Activated naive CD4-positive, alpha-beta T cell treated with anti-CD3 and anti-CD28 coated beads, Interleukin-2, amount 50 U/mL, for 24 hours (primary cell): Measurements from ENCODE around the gene RNF39.
"Not testable (repeated sequence)": the region's sequence is repeated elsewhere in the genome, so short reads cannot be mapped to it uniquely, and the experiment has no call there.

ENCODE experiments used
- H3K27ac Mint-ChIP-seq: one replicate; pipeline ENCODE4 v1.8.0; 2021; ENCODE audit warnings: mild to moderate bottlenecking, mixed read lengths
- H3K27me3 Mint-ChIP-seq: one replicate; pipeline ENCODE4 v1.8.0; 2021; ENCODE audit warnings: mixed read lengths
- H3K36me3 Mint-ChIP-seq: one replicate; pipeline ENCODE4 v1.8.0; 2021; ENCODE audit warnings: mixed read lengths
- H3K4me1 Mint-ChIP-seq: one replicate; pipeline ENCODE4 v1.8.0; 2021; ENCODE audit warnings: mixed read lengths
- H3K4me3 Mint-ChIP-seq: one replicate; pipeline ENCODE4 v1.8.0; 2021; ENCODE audit warnings: mild to moderate bottlenecking, mixed read lengths
- H3K9me3 Mint-ChIP-seq: one replicate; pipeline ENCODE4 v1.8.0; 2021; ENCODE audit warnings: mixed read lengths

RNF39 gene

DNA sequence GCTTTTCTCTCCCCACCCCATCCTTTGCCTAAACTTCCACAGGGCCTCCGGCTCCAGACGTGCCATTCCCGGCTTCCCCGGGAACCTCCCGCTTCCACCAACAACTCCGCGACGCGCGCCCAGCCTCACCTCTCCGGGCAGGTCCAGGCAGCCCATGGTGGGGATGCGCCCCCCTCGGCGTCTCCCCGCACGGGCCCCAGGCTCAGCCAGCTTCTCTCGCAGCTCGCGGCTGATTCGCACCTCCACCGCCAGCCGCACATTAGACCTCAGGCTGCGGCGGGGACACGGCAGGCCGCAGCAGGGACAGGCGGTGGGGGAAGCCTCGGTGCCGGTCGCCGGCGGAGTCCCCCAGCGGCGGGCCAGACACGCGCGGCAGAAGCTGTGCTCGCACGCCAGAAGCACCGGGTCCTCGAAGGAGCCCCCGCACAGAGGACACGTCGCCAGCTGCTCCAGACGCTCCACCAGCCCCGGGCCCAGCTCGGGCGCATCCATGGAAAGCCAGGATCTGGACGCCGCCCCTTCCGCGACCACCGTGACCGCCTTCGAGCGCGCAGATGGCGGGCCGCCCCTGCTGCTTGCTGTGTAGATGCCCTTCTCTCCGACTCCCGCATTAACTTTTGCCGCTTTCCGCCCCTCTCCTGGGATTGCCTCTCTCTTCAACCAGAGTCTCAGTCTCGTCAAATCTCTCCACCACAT, at the start of gene RNF39:
Gene RNF39, minus strand, starts transcription at position 676 of the 696 bp plus-strand sequence. Its CDS starts 184 bp downstream, at position 492.
- Mint-ChIP-seq H3K4me1 (peaks cover 56% of the 10 kb centered on the region), H3K27me3 (peaks cover 39% of the 10 kb centered on the region), H3K9me3 (no peaks in the 10 kb centered on the region), H3K4me3 (peak within 1 kb of the TSS; percentile 65), H3K36me3 (peaks cover 11% of the 10 kb centered on the region), H3K27ac (peak within 1 kb of the TSS; percentile 11)

GRCh38 chr6:30122515-30122914, 46.9 kb upstream of the RNF39 start:
- Mint-ChIP-seq H3K27me3 (peaks cover 24% of the 10 kb centered on the region), H3K4me1 (no peaks in the 10 kb centered on the region), H3K4me3 (no peak overlapping the region), H3K9me3 (no peaks in the 10 kb centered on the region), H3K36me3 (no peaks in the 10 kb centered on the region), H3K27ac (no peak overlapping the region)

DNA sequence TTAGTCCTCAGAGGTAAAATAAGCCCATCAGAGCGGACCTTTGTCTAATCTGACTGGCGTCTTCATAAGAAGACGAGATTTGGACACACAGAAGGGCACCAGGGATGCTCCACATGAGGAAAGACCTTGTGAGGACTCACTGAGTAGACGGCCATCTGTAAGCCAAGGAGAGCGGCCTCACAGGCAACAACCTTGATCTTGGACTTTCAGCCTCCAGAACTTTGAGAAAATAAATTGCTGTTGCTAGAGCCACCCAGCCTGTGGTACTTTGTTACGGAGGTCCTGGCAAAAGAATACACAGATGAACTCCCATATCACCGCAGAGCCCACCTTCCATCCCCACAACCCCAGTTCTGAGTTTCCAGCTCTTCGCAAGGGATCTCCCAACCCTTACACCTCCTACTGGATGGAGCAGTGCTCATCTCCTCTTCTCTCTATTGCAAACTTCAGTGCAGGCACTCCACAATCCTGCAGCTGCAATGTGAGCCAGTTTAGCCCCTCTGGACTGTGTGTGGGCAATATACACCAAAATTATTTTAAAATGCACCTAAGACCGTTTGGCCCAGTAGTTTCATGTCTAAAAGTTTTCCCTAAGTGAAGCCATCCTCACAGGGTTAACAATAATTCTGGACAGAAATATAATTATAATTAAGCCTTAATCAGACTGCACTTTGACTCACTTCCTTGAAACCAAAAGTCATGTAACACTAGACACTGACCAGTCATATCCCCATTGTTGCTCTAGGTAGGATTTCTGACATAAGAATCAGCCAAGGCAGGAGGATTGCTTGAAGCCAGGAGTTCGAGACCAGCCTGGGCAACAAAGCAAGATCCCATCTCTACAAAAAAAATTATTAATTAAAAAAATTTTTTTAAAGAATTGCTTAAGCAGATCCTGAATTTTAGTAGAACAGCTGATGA, 46.1 kb upstream of the RNF39 start:
- H3K9me3 Mint-ChIP-seq: no peaks in the 10 kb centered on the region
- peaks cover 18% of the 10 kb centered on the region for H3K27me3 Mint-ChIP-seq
- H3K4me1 Mint-ChIP-seq: no peaks in the 10 kb centered on the region
- H3K27ac Mint-ChIP-seq: no peak overlapping the region
- no peak overlapping the region for H3K4me3 Mint-ChIP-seq
- no peaks in the 10 kb centered on the region for H3K36me3 Mint-ChIP-seq

GRCh38 chr6:30118691-30119090, 43.1 kb upstream of the RNF39 start:
- not testable (repeated sequence) for H3K4me1 Mint-ChIP-seq, H3K9me3 Mint-ChIP-seq, H3K27ac Mint-ChIP-seq, H3K4me3 Mint-ChIP-seq, H3K36me3 Mint-ChIP-seq
- peaks cover 13% of the 10 kb centered on the region for H3K27me3 Mint-ChIP-seq

GRCh38 chr6:30116724-30117123, 41.2 kb upstream of the RNF39 start:
- H3K27ac Mint-ChIP-seq: no peak overlapping the region
- no peaks in the 10 kb centered on the region for H3K36me3 Mint-ChIP-seq
- H3K4me1 Mint-ChIP-seq: no peaks in the 10 kb centered on the region
- H3K9me3 Mint-ChIP-seq: no peaks in the 10 kb centered on the region
- peaks cover 13% of the 10 kb centered on the region for H3K27me3 Mint-ChIP-seq
- no peak overlapping the region for H3K4me3 Mint-ChIP-seq

DNA sequence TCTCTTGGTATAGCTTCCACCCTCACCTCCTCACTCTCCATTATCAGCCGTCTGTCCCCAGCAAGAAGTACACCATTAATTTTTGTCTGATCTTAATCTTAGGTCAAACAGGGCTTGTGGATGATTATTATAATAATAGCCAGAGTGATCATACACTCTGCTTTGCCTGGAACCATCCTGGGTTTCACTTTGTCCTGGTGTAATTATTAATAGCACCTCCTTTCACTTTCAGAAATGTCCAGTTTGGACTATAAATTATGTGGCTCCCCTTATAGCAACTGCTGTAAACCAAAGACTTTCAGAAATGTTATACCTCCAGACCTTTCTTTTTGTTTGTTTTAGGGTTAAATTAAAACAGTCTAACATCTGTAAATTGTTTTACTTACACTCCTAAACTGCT, 38.3 kb upstream of the RNF39 start:
- H3K36me3 Mint-ChIP-seq: no peaks in the 10 kb centered on the region
- H3K27me3 Mint-ChIP-seq: peaks cover 25% of the 10 kb centered on the region
- H3K27ac Mint-ChIP-seq: no peak overlapping the region

GRCh38 chr6:30113003-30113759, 37.6 kb upstream of the RNF39 start, which contains the start of gene TRIM31:
Gene TRIM31 (minus strand): TSS chr6:30113090. CDS start chr6:30112805, 285 bp downstream.
- H3K9me3 Mint-ChIP-seq: no peaks in the 10 kb centered on the region
- H3K4me1 Mint-ChIP-seq: no peaks in the 10 kb centered on the region
- H3K27me3 Mint-ChIP-seq: peaks cover 29% of the 10 kb centered on the region
- H3K27ac Mint-ChIP-seq: no peak within 1 kb of the TSS
- no peaks in the 10 kb centered on the region for H3K36me3 Mint-ChIP-seq
- no peak within 1 kb of the TSS for H3K4me3 Mint-ChIP-seq

More for the DNA sequence above, 38.3 kb upstream of the RNF39 start:
- Mint-ChIP-seq H3K4me1 (no peaks in the 10 kb centered on the region), H3K4me3 (no peak overlapping the region), H3K9me3 (no peaks in the 10 kb centered on the region)

DNA sequence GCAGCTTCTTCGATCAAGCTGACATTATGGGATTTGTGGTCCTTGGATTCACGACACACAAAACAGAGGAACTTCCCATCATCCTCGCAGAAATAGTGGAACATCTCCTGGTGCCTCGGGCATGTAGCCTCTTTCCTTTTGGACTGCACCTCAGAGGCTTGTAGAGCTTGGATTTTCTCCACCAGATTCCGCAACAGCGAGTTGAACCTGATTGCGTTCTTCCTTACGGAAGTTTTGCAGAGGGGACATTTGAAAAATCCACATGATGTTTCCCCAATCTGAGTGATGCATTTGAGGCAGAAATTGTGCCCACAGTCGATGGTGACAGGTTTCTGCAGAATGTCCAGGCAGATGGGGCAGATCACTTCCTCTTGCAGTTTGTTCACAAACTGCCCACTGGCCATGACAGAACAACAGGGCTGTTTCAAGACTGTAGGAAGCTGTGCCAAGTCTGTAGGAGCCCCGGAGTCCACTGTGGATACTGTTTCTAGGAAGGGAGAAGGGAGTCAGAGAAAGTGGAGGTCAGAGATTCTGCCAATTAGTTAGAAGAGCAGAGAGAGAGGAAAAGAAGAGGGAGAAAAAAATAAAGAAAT, 36.9 kb upstream of the RNF39 start:
- Mint-ChIP-seq H3K9me3 (no peaks in the 10 kb centered on the region), H3K27ac (no peak overlapping the region), H3K4me1 (no peaks in the 10 kb centered on the region), H3K27me3 (peaks cover 31% of the 10 kb centered on the region), H3K4me3 (no peak overlapping the region), H3K36me3 (no peaks in the 10 kb centered on the region)

DNA sequence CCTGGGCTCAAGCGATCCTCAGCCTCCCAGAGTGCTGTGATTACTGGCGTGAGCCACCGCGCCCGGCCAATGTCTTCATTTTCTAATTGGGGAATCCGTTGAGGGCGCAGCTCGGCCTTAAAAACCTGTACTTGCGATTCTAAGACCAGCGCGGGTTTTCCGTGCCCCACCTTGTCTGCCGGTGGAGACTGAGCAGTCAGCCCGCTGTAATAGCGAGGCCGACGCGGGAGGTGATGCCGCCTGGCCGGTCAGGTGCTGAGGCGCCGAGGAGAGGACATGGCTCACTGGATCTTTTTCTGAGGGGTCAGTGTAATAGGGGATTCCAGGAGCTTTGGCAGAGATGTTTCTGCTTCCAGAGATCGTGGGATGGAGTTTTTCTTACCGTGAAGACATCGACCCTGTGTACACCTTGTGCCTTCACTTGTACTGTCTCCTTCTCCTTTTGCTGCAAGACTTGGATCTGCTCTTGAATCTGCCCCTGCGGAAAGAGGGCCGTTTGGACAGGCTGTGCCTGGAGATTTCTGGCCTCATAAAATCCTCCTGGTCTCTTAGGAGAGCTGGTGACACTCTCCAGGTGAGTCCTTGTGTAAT, 35.8 kb upstream of the RNF39 start:
- Mint-ChIP-seq H3K36me3 (no peaks in the 10 kb centered on the region), H3K4me1 (no peaks in the 10 kb centered on the region), H3K27me3 (peaks cover 29% of the 10 kb centered on the region), H3K9me3 (no peaks in the 10 kb centered on the region), H3K27ac (no peak overlapping the region), H3K4me3 (no peak overlapping the region)

GRCh38 chr6:30104661-30105060, 29.1 kb upstream of the RNF39 start:
- Mint-ChIP-seq H3K9me3 (no peaks in the 10 kb centered on the region), H3K4me1 (peaks cover 36% of the 10 kb centered on the region), H3K27ac (no peak overlapping the region), H3K27me3 (peaks cover 24% of the 10 kb centered on the region), H3K4me3 (no peak overlapping the region), H3K36me3 (no peaks in the 10 kb centered on the region)

DNA sequence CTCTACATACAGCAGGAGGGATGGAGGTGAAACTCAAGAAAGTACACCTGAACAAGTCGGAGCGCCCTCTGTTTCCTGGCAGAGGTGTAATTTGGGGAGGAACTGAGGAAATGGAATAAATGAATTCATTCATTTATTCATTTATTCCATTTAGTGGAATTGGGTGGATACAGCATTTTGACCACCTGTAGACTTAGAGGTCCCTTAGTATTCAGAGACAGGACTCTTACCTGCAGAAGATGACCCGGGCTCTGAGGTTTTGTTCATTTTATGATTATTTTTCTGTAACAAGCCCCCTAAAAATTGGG, 28.3 kb upstream of the RNF39 start:
- peaks cover 23% of the 10 kb centered on the region for H3K27me3 Mint-ChIP-seq
- H3K9me3 Mint-ChIP-seq: no peaks in the 10 kb centered on the region
- H3K36me3 Mint-ChIP-seq: no peaks in the 10 kb centered on the region
- H3K4me3 Mint-ChIP-seq: peak overlapping the region; percentile 87
- H3K4me1 Mint-ChIP-seq: peaks cover 43% of the 10 kb centered on the region
- H3K27ac Mint-ChIP-seq: no peak overlapping the region

DNA sequence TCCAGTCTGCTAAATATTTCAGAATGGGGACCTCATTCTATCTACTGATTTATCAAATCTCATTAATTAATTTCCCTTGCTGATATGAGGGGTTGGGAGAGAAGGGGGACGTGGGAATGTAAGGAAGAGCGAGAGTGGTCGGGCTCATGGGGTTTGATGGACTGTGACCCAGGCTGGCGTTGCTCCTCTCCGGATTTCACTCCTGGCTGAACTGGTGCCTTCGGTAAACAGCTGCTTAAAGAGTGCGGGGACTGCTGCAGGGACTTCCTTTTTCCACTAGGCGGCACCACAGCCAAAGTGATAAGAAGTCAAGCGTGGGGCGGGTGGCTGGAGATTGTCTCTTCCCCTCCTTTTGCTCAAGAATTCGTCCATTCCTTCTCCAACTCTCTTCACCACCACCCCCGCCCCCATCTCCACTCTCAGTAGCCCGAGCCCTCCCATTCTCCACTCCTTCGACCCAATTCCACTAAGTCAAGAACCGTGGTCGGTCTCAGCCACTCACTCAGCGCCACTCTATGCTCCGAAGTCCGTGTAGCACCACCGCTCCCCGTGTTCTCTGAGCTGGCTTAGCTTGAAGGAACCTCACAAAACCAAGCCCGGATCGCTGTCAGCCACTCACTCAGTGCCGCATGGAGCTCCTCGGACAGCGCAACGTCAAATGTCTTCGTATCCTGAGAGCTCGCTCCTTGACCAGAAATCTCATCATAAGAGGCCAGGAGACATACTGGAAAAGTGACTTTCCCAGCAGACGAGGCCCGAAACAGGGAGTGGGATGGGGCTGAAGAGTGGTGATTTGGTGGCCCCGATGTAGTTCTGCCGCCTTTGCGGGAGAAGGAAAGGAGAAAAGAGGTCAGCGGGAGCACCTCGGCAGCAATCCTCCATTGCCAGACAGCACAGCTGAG, 27.7 kb upstream of the RNF39 start:
- H3K27me3 Mint-ChIP-seq: peaks cover 20% of the 10 kb centered on the region

DNA sequence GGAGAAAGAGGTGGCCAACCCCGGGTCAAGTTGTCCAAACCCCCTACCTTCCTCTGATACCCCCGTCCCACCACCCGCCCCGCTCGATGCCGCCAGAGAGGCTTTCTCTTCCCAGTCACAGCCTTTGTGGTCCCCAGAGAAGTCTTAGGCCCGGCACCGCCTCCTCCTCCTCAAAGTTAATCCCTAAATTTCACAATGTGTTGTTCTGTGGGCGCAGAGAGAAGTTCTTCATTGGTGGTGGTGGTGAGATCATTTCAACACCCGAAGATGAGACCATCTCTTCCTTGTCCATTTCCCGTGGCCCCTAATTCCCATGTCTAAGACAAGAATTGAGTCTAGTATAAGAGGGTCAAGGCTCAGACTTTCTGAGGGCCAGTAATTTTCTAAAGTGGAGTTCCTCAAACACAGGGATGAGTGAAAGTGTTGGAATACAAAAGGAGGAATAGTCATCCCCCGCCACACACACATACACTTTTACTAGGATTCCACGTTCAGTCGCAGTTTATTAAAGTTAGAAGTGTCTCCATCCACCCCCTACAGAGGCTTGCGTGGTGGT, 26.9 kb upstream of the RNF39 start:
- Mint-ChIP-seq H3K27me3 (peaks cover 15% of the 10 kb centered on the region), H3K9me3 (no peaks in the 10 kb centered on the region), H3K36me3 (no peaks in the 10 kb centered on the region), H3K4me3 (peak overlapping the region; percentile 87), H3K27ac (peak overlapping the region; percentile 71), H3K4me1 (peaks cover 56% of the 10 kb centered on the region)

More for the DNA sequence above, 27.7 kb upstream of the RNF39 start:
- no peaks in the 10 kb centered on the region for H3K36me3 Mint-ChIP-seq
- peak overlapping the region; percentile 71 for H3K27ac Mint-ChIP-seq
- no peaks in the 10 kb centered on the region for H3K9me3 Mint-ChIP-seq
- H3K4me3 Mint-ChIP-seq: peak overlapping the region; percentile 87
- peaks cover 49% of the 10 kb centered on the region for H3K4me1 Mint-ChIP-seq
